Common myeloid progenitor, CD34-positive (primary cell): ENCODE results near the gene TRIM65.

Experiments
- CTCF ChIA-PET: fragments of 350-600 bp; sonication (Branson Sonifier 250); formaldehyde crosslinking; loops from one replicate; lab custom pipeline; 2021; ENCODE audit warnings: antibody characterized with exemption; lab: Charles Lee
- POLR2A ChIA-PET: fragments of 350-600 bp; sonication (Branson Sonifier 250); formaldehyde crosslinking; loops from one replicate; lab custom pipeline; 2021; ENCODE audit warnings: antibody characterized with exemption; lab: Charles Lee
- DNase-seq, 3 donors: peaks; one replicate each; pipeline versions ENCODE4 v3.0.0 to v3.0.0-alpha.2; 2013
- H3K27ac ChIP-seq, 2 experiments: 1 replicate in 1 of 2; 2 replicates in 1 of 2; pipeline ENCODE4 v1.7.0; 2013; ENCODE audit warnings: inconsistent platforms in 2 of 2, low read length in 2 of 2, mild to moderate bottlenecking in 2 of 2, low read depth in 1 of 2, moderate library complexity in 1 of 2; ENCODE audit not compliant: severe bottlenecking in 2 of 2, insufficient read depth in 1 of 2, poor library complexity in 1 of 2
- H3K27me3 ChIP-seq, 5 experiments: replicated peaks in 2 of 5; 1 replicate in 3 of 5; 2 replicates in 2 of 5; pipeline versions ENCODE4 v1.6.1 to v1.7.0; 2013; ENCODE audit warnings: low read length in 4 of 5, mild to moderate bottlenecking in 2 of 5, moderate library complexity in 2 of 5, inconsistent platforms in 1 of 5; ENCODE audit not compliant: insufficient read depth in 5 of 5, control insufficient read depth in 4 of 5
- H3K36me3 ChIP-seq, 4 experiments: 1 replicate in 2 of 4; 2 replicates in 2 of 4; pipeline versions ENCODE4 v1.6.1 to v1.7.0; 2013; ENCODE audit warnings: low read length in 3 of 4, control low read depth in 1 of 4, mild to moderate bottlenecking in 1 of 4; ENCODE audit not compliant: control insufficient read depth in 4 of 4, insufficient read depth in 4 of 4
- H3K4me1 ChIP-seq, 4 experiments: 1 replicate in 3 of 4; 2 replicates in 1 of 4; pipeline versions ENCODE4 v1.6.1 to v1.7.1; 2013; ENCODE audit warnings: low read length in 3 of 4, mild to moderate bottlenecking in 3 of 4, control low read depth in 1 of 4, inconsistent platforms in 1 of 4, moderate library complexity in 1 of 4; ENCODE audit not compliant: control insufficient read depth in 4 of 4, insufficient read depth in 4 of 4; ENCODE audit errors: control extremely low read depth in 1 of 4
- H3K4me3 ChIP-seq, 7 experiments: 1 replicate in 4 of 7; 2 replicates in 3 of 7; pipeline versions ENCODE4 v1.5.1 to v1.7.0; 2013; ENCODE audit warnings: mild to moderate bottlenecking in 7 of 7, low read length in 6 of 7, moderate library complexity in 6 of 7, inconsistent platforms in 2 of 7, low read depth in 2 of 7, control low read depth in 1 of 7; ENCODE audit not compliant: insufficient read depth in 4 of 7, control insufficient read depth in 1 of 7; ENCODE audit errors: extremely low read depth in 1 of 7
- H3K9me3 ChIP-seq, 5 experiments: 1 replicate in 4 of 5; 2 replicates in 1 of 5; pipeline versions ENCODE4 v1.6.1 to v1.7.1; 2013; ENCODE audit warnings: low read length in 4 of 5, mild to moderate bottlenecking in 2 of 5, inconsistent platforms in 1 of 5, low read depth in 1 of 5, moderate library complexity in 1 of 5; ENCODE audit not compliant: control insufficient read depth in 4 of 5, insufficient read depth in 2 of 5; ENCODE audit errors: control extremely low read depth in 1 of 5
- WGBS: methylation state at CpG from one replicate; pipeline ENCODE4 v1.1.5; 2013; ENCODE audit not compliant: insufficient coverage; 5-methylcytosine and 5-hydroxymethylcytosine counted together

Gene TRIM65

DNA sequence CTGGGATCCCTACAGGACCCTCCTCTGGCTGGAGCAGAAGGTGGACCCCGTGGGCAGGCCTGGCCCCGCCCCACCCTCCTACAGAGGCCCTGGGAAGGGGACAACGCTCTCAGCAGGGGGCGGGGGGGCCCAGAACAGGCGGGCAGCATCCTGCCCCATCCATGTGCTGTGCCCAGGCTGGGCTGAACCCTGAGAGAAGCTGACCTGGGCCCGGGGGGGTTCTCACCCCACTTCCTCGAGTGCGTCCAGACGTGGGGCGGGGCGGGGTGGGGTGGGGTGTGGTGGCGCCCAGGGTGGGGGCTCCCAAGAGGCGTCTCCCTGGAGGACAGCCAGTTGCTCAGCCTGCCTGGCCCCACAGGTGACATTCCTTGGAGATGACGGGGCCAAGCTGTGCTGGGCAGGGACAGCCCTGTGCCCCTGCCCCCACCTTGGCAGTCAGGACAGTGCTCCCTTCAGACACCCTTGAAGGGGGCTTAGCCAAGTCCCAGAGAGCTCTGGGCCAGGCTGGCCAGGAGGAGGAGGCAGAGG lies 52.2 kb downstream of the TRIM65 start:
- ChIA-PET POLR2A (interaction anchor here (1.3 to 4.0 kb wide), 7 partner anchors 10 to 94 kb away, joined by 3 to 35 read pairs (median 8); partner anchors contain the start of genes TRIM65 and WBP2), CTCF (interaction anchor here (0.7 to 14.6 kb wide), 9 partner anchors 14 to 52 kb away, joined by 3 to 174 read pairs (median 8); partner anchors contain the start of genes TRIM47, TRIM65 and WBP2)
- Histone ChIP-seq H3K27me3 (no peaks in the 10 kb centered on the region), H3K4me1 (peaks cover 0 to 59% (median 53%) of the 10 kb centered on the region in 4 experiments), H3K4me3 (peak overlapping the region; percentile 55 to 84 (median 77)), H3K36me3 (peaks cover 12 to 61% (median 50%) of the 10 kb centered on the region in 4 experiments), H3K9me3 (no peaks in the 10 kb centered on the region), H3K27ac (peak overlapping the region; percentile 90 to 95)
- no peak for DNase-seq
- 4% methylated on average over 10 of the region's 14 CpGs for WGBS

DNA sequence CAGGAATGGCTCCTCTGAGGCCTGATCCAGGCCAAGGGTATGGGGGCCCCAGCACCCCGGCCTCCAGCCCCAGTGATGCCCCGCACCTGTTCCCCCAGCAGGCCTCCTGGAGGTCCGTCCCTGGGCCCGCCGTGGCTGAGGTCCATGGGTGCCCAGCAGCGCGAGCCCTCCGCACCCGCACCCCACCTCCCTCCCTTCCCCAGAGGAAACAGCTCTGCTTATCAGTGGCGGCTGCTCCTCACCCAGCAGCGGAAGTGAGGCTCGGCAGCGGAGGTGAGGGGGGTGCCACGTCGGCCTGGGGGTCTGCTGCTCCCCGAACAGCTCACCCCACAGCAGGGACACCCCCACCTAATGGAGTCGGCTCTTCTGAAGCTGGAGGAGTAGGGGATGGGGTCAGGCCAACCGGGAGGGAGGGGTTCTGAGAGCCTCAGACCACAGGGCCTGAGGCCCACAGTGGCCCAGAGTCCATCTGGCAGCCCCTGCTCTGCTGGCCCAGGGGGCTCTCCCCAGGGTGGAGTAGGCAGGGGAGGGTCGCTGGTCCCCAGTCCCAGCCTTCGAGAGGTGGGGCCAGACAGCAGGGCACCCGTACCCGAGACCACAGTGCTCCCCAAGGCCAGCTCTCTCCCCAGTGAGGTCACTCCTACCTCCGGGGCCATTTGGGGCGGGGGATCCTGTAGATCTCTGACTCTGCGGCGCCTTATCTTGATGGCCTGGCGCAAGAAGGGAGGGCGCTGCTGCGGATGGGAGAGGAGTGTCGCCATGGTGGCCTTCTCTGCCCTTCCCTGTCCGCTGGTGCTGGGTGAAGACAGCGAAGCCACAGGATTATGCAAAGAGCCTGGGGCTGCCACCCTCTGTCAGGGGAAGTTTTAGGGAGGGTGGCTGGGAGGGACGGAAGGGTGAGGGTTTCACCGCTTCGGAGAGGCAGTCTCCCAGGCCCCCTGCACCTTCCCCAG lies 52.9 kb downstream of the TRIM65 start, which contains the start of gene UNC13D:
Gene UNC13D (minus strand): TSS at position 828 of the 953 bp plus-strand sequence. CDS start 67 bp downstream, at position 761.
- ChIA-PET CTCF (interaction anchor here (0.7 to 14.6 kb wide), 9 partner anchors 13 to 62 kb away, joined by 3 to 174 read pairs (median 8); partner anchors contain the start of genes TRIM47, TRIM65 and WBP2), POLR2A (interaction anchor here (0.6 to 4.0 kb wide), 8 partner anchors 10 to 150 kb away, joined by 3 to 35 read pairs (median 7); partner anchors contain the start of genes TRIM65 and WBP2)
- Histone ChIP-seq H3K27ac (peak within 1 kb of the TSS; percentile 90 to 95), H3K36me3 (peaks cover 7 to 58% (median 48%) of the 10 kb centered on the region in 4 experiments), H3K9me3 (no peaks in the 10 kb centered on the region), H3K4me3 (peak within 1 kb of the TSS; percentile 55 to 84 (median 77)), H3K4me1 (peaks cover 0 to 54% (median 50%) of the 10 kb centered on the region in 4 experiments), H3K27me3 (no peaks in the 10 kb centered on the region)
- peak; percentile 84 to 96 (median 93) for DNase-seq
- WGBS, result 0% methylated on average over 22 of the region's 35 CpGs

DNA sequence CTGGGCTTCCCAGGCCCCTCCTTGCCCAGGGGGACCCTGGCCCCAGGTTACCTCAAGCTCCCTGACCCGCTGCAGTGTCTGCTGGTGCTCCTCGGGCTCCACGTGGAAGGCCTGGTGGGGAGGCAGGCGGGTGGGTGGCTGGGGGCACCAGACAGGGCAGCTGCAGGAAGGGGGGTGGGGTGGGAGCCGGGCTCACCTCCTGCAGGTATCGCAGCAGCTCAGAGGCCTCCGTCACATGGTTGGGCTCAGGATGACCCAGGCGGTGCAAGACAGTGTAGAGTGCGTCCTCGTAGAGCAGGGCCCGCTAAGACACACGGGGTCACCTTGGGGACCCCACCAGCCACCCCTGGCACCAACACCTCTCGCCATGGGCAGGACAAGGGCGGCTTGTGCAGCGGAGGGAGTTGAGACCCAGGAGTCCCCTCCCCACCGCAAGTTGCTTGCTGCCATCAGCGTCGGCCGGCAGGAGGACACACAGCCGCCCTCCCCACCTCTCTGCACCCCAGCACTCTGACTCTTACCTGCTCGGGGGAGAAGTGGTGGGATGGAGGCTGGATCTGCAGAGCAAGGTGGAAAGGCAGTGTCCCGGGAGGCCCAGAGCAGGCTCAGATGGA lies 53.7 kb downstream of the TRIM65 start:
- DNase-seq, result peak in 1 of 3 donors; percentile 59
- peaks cover 7 to 54% (median 45%) of the 10 kb centered on the region in 4 experiments for H3K36me3 ChIP-seq
- POLR2A ChIA-PET, result interaction anchor here (1.3 to 4.0 kb wide), 7 partner anchors 10 to 93 kb away, joined by 3 to 35 read pairs (median 8); partner anchors contain the start of genes TRIM65 and WBP2
- no peaks in the 10 kb centered on the region for H3K27me3 ChIP-seq
- H3K9me3 ChIP-seq, result no peaks in the 10 kb centered on the region
- CTCF ChIA-PET, result interaction anchor here (0.7 to 14.6 kb wide), 8 partner anchors 12 to 63 kb away, joined by 3 to 174 read pairs (median 6); partner anchors contain the start of genes TRIM65 and WBP2
- H3K27ac ChIP-seq, result peak overlapping the region; percentile 25 to 95
- 20% methylated on average over 11 of the region's 22 CpGs for WGBS
- peak overlapping the region; percentile 55 to 84 (median 77) for H3K4me3 ChIP-seq
- H3K4me1 ChIP-seq, result peaks cover 0 to 50% (median 46%) of the 10 kb centered on the region in 4 experiments

DNA sequence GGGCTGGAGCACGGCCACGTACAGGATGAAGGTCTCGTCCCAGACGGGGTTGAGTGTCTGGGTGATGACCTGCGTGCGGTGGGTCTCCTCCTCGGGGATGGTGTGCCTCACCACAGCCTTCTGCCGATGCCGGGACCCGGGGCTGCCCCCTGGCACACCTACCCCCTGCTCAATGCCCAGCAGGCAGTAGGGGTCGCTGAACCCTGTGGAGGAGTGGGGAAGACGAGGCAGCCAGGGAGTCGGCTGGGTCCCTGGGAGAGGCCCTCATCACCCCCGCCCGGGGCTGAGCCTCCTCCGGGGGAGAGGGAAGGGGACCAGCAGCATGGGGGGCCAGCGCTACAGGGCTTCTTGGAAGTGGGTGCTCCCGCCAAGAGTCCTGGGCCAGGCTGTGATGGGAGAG lies 54.3 kb downstream of the TRIM65 start:
- ChIA-PET CTCF (interaction anchor here (0.7 to 14.6 kb wide), 4 partner anchors 11 to 19 kb away, joined by 3 to 174 read pairs (median 4); partner anchors contain the start of gene WBP2), POLR2A (interaction anchor here (3.0 to 4.0 kb wide), 3 partner anchors 9 to 14 kb away, joined by 22 to 35 read pairs (median 28); partner anchors contain the start of gene WBP2)
- Histone ChIP-seq H3K4me3 (peak overlapping the region in 5 of 7 experiments; percentile 19 to 84 (median 78)), H3K9me3 (no peaks in the 10 kb centered on the region), H3K36me3 (peaks cover 7 to 50% (median 44%) of the 10 kb centered on the region in 4 experiments), H3K27me3 (no peaks in the 10 kb centered on the region), H3K27ac (peak overlapping the region in 1 of 2 experiments; percentile 95), H3K4me1 (peaks cover 0 to 50% (median 46%) of the 10 kb centered on the region in 4 experiments)
- 88% methylated on average over 9 of the region's 18 CpGs for WGBS
- DNase-seq, result no peak

DNA sequence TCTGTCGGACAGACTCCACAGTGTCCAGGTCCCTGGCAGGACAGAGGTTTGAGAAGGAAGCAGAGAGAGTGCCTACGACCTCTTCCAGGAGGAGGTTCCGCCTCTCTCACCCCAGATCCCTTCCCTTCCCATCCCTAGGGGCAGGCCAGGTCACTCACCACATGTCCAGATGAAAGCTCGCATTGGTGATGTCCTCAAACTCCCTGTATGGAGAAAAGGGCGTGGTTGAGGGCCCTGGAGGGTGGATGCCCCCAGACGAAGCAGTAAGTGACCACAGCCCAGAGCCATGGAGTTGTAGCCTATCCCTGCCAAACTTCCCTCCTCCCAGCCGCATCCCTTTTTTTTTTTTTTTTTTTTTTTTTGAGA lies 56.0 kb downstream of the TRIM65 start:
- ChIA-PET CTCF (interaction anchor here (2.0 to 14.6 kb wide), 2 partner anchors 10 to 20 kb away, joined by 4 to 174 read pairs; no protein-coding TSS in a partner anchor), POLR2A (no interaction called here)
- H3K36me3 ChIP-seq, result peaks cover 11 to 46% (median 40%) of the 10 kb centered on the region in 4 experiments
- WGBS, result 82% methylated on average over 4 of the region's 7 CpGs
- no peak overlapping the region for H3K4me3 ChIP-seq
- peaks cover 0 to 37% (median 35%) of the 10 kb centered on the region in 4 experiments for H3K4me1 ChIP-seq
- no peaks in the 10 kb centered on the region for H3K27me3 ChIP-seq
- H3K27ac ChIP-seq, result peak overlapping the region in 1 of 2 experiments; percentile 6
- DNase-seq, result no peak
- H3K9me3 ChIP-seq, result no peaks in the 10 kb centered on the region
